Measurements from ENCODE around the gene CERS6. TPM values are rescaled to one million over a fixed set of nuclear protein-coding genes. Genes with fewer than 3 reads are reported as not detected.

The CERS6 gene
- total RNA-seq, 1 experiment from 2014 or later = 20.3 TPM

DNA sequence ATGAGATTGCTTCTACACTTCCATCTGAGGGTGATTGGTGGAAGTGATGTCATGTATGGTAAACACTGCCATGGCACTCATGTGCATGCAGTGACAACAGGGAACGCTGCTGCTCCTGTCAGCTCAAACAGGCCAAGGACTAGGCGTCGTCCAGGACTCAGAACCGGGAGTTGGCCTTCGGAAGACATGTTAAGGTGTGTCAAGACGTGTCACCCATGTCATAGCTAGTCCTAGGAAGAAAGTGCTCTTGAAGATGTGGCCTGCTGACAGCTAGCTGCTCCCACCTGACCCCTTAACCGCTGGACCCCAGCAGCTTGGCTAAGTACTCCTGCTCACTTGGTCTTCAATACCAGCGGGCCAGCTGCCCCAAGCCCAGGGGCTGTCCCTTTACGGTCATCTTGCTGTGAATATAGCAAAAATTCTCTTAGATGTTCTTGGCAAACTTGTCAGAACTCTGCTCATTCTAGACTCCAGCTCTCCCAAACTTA, 340.1 kb downstream of the CERS6 start:
- in situ Hi-C loops (cut with HindIII; ENCODE audit: low pct_unique_long_range_greater_than_20kb, low sequenced_read_pairs) = no loop called here
- no peak for DNase-seq (ENCODE audit: low read depth, low spot score)

DNA sequence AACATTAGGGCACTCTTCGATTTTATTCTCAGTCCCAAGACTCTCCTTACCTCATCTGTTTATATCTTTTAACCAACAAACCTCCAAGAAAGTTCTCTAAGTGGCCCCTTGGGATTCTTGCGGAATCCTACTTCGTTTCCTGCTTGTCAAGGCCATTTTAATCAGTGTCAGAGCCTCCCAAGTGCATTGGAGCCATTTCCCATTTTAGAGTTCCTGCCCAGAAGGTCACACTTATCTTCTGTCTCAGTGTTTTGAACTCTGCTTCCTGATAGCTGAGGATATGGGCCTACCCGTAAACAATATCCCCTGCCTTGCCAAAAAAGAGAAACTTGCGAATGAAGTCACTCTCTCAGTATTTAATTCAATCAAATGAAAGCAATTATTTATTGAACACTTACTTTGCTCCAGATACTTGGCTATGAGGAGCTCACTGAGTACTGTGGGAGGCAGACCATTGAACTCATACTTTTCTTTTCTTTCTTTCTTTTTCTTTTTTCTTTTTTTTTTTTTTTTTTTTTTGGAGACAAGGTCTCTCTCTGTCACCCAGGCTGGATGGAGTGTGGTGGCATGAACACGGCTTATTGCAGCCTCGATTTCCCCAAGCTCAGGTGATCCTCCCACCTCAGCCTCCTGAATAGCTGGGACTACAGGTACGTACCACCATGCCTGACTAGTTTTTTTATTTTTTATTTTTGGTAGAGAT, 340.7 kb downstream of the CERS6 start:
- in situ Hi-C loops (cut with HindIII; ENCODE audit: low pct_unique_long_range_greater_than_20kb, low sequenced_read_pairs) = no loop called here

DNA sequence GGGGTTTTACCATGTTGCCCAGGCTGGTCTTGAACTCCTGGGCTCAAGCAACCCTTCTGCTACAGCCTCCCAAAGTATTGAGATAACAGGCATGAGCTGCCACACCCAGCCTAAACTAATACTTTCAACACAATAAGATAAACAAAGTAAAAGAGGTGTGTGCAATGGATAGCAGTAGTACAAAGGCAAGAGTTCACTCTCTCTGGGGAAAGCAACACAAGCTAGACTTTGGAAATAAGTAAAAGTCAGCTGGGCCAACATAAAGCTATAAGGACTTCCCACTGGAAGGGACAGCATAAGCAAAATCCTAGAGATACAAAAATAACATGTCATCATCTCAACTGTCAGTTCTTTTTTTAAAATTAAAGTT, 341.2 kb downstream of the CERS6 start:
- no peak for DNase-seq (ENCODE audit: low read depth, low spot score)
- in situ Hi-C loops (cut with HindIII; ENCODE audit: low pct_unique_long_range_greater_than_20kb, low sequenced_read_pairs) = no loop called here

More for the DNA sequence above, 340.7 kb downstream of the CERS6 start:
- DNase-seq (ENCODE audit: low read depth, low spot score) = no peak

DNA sequence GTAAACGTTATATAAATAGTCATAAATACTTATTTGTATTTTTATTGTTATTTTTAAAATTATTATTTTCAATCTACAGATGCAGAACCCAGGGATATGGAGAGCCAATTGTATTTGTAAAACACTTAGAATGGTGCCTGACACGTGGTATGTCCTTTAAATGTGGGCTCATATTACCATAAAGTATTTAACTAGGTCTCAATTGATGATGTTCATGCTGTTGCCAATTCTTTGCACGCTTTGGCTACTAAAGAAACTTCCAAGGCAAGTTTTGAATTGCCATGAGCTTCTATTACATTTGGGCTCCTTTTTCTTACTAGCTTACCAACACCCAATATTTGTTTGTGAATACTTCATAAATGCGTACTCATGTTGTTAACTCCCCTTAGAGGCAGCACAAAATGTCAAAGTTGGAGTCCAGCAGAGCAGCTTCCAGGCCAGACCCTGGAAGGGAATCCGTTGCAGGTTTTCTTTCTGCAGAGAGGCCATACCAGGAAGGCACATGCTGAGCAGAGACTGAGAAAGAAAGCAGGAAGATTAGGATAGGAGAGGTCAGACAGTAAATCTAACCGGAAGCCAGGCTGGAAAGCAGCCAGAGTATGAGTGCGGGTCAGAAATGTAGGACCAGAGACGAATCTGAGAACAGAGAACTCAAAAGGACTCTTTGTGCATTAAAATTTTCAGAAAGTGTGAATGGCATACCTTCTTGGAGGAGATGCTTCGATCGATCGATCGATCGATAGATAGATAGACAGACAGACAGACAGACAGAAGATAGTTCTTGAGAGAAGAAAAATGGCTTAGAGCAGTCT, 342.2 kb downstream of the CERS6 start:
- in situ Hi-C loops (cut with HindIII; ENCODE audit: low pct_unique_long_range_greater_than_20kb, low sequenced_read_pairs) = no loop called here
- DNase-seq (ENCODE audit: low read depth, low spot score) = peak; percentile 4

DNA sequence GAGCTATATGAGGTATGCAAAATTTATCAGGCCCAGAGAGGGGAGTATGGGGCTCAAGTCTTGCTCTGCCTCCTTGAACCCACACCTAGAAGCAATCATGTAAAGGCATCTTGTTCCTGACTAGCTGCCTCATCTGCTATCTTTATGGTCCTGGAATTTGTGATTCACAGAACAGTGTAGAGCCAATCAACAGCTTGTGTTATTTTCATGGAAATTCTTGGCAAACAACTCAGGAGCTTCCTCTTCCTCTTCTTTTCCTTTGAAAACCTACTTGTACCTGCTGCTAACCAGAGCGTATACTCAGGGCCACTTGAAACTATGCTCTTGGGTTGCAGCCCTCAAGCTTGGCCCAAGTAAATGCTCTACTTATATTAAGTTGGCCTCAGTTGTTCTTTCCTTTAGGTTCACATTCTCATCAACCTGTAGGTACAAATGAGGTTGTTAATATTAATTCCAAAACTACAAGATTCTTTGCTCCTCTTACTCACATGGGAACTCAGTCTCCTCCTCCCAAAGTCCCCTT, 342.9 kb downstream of the CERS6 start:
- in situ Hi-C loops (cut with HindIII; ENCODE audit: low pct_unique_long_range_greater_than_20kb, low sequenced_read_pairs) = no loop called here
- no peak for DNase-seq (ENCODE audit: low read depth, low spot score)

DNA sequence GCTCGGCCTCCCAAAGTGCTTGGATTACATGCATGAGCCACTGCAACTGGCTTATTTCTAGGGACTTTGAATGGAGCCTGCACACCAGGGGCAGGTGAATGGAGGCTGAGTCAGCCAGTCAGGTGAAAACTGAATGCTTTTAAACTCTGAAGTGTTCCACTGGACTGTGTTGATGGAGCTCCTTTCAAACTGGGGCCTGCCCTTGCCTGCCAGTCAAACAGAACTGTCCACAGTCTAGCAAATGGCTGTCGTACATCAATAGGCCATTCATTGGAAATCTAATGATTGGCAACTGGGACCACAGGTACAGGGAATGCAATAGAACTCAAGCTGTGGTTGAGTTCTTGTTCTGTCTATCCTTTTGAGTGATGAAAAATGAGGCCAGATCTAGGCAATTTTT, 345.4 kb downstream of the CERS6 start:
- no peak for DNase-seq (ENCODE audit: low read depth, low spot score)
- in situ Hi-C loops (cut with HindIII; ENCODE audit: low pct_unique_long_range_greater_than_20kb, low sequenced_read_pairs) = no loop called here

DNA sequence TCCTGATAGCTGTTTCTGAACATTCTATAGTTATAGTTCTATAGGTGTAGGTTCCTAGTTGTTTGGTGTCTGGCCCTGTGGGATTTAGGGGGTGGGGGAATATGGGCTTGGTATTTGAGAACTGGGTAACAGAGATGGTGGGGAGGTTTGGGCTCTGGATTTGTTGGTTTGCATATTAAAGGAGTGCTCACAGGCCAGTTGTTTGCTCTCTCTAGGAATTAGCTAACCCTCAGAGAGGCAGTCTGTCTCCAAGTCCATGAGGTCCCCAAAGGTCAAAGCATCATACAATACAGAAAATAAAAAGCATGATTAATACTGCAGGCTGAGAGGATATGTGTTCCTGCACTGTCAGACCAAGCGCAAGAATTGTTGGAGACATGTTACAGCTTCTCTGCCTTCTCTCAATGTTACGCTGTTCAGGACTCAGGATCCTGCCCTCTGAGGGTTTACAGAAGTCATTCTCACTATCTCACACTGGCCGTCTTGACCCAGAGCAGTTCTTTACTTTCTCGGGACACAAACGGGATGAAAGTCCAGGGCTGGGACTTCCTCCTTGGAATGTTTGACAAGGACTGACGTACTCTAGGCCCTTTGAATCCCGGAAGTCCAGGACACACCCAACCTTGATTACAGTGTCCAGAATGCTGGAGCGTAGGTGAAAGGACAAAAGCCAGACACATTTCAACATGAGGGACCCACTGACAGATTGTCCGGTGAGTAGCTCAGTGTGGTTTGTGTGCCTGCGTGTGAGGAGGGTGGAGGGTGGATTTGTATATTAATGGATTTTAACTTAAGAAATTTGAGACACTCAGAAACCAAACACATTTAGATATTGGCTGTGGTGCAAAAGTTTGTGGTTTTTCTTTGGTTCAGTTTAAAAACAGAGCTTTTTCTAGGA, 346.1 kb downstream of the CERS6 start, which contains the start of gene NOSTRIN:
NOSTRIN (plus strand) TSS at position 677 of the 898 bp plus-strand sequence; CDS start at position 687, 10 bp downstream.
- in situ Hi-C loops (cut with HindIII; ENCODE audit: low pct_unique_long_range_greater_than_20kb, low sequenced_read_pairs) = no loop called here
- DNase-seq (ENCODE audit: low read depth, low spot score) = no peak

DNA sequence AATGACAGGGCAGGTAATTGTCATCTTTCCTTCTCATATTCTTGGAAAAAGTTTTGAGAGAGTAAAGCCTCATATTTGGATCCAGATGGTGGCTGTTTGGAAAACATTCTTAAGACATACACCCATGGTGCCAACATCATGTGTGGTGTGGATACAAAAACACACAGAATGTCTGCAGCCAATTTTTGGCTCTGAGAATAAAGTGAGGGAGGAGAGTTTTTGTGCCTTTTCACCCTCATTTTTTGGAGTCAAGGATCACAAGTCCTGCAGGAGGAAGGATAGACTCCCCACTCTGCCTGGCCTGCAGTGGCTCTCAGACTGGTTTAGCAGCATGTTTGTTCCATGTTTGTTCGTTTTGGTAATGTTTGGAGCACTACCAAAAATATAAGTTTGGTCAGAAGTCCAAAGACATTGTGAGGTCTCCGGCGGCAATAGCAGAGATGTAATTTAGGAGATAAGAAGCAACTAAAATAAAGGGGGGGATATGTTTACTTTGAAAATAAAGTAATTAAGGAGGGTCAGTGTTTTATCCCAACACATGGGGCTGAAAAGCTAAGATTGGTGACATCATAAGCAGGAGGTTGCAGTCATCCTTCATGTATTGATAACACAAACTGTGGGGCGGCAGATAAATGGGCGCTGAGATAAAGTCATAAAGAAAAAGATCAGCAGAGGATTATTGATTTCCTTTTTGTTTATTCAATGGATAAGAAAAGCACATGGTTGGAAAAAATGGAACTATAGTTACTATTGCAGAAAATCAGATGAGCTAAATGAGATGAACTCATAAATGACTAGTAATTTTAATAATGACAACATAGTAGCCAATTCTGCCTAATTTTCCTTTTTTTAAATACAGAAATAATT, 347.0 kb downstream of the CERS6 start:
- DNase-seq (ENCODE audit: low read depth, low spot score) = no peak
- in situ Hi-C loops (cut with HindIII; ENCODE audit: low pct_unique_long_range_greater_than_20kb, low sequenced_read_pairs) = no loop called here

DNA sequence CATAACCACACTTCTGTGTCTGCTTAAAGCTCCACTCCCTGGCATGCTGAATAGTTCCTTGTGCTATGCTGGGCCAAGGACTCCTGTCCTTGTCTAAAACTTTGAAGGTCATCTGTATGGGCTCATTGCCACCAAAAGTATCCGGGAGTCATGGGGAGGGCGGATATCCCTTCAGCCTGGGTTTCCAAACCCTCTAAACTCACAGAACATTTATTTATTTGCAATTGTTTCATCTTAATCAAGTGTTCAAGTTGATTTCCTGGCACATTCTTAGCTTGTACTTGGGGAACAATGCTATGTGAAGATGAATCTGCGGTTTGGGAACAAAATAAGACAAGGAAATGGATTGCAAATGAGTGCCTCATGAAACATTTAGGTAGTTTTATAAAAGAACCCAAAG, 348.1 kb downstream of the CERS6 start:
- no peak for DNase-seq (ENCODE audit: low read depth, low spot score)
- in situ Hi-C loops (cut with HindIII; ENCODE audit: low pct_unique_long_range_greater_than_20kb, low sequenced_read_pairs) = no loop called here

DNA sequence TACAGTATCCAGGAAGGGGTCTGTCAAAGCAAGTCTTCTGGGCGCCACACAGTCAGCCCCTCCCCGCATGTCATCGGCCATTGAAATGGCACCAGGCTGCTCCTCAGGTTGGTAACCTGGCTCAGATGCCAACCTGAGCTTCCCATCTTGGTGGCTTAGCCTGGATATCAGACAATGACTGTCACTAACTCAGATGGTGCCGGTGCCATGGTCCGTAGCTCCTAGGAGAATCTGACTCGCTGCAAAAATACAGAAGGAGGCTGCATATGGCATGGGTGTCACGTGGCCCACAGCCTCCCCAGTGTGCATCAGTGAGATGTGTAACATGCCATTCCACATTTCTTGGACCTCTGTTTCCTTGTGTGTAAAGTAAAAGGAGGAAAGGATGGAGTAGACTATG, 349.5 kb downstream of the CERS6 start:
- in situ Hi-C loops (cut with HindIII; ENCODE audit: low pct_unique_long_range_greater_than_20kb, low sequenced_read_pairs) = no loop called here
- DNase-seq (ENCODE audit: low read depth, low spot score) = no peak

DNA sequence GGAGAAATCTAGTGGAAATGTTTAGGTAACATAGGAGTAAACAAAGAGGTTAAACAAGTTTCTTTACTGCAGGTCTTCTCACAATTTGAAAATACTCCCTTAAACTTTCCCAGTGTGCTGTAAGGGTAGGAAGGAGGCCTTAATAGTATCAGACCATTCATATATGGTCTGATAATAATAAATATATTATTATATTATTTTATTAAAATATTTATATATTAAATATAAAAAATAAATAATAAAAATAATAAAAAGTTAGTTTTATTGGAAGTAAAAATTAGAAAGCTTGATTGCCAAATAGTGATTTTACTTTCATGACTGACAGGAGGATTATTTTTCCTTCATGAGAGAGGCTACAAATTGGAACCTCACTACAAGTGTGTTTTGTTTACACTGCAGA, 353.5 kb downstream of the CERS6 start:
- no peak for DNase-seq (ENCODE audit: low read depth, low spot score)
- in situ Hi-C loops (cut with HindIII; ENCODE audit: low pct_unique_long_range_greater_than_20kb, low sequenced_read_pairs) = no loop called here

DNA sequence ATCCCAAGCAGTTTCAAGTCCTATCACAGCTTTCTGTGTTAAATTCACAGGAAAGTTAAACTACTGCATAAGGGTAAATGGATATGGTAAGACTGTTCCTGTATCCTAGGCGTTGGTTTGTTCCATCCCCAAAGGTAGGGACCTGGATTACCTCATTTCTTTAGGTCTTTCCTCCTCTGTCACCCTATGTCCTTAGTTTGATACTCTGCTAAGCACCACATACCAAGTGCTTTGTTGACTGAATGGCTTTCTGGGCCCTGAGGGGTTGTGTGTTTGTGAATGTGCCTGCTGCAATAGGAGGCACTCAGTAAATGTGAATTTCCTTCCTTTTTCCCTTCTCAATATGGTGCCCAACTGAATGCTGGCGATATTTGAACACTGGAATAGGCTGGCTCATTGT, 354.2 kb downstream of the CERS6 start:
- in situ Hi-C loops (cut with HindIII; ENCODE audit: low pct_unique_long_range_greater_than_20kb, low sequenced_read_pairs) = no loop called here
- DNase-seq (ENCODE audit: low read depth, low spot score) = no peak

DNA sequence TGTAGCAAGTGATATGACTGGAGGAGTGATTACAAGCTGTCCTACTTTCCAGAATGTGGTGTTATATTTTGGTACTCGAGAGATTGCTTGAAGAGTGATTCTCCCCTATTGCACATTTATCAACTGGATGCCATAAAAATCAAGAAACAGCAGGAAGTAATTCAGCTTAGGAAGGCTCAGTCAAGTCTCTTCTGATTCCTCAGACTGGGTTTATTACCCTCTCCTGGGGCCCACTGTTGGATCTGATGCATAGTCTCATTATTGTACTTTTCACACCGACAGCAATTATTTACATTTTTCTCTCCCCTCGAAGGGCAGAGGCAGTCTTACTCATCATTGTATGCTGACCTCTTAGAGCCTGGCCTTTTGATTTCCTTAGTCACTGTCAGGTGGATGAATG, 355.6 kb downstream of the CERS6 start:
- DNase-seq (ENCODE audit: low read depth, low spot score) = no peak
- in situ Hi-C loops (cut with HindIII; ENCODE audit: low pct_unique_long_range_greater_than_20kb, low sequenced_read_pairs) = no loop called here

DNA sequence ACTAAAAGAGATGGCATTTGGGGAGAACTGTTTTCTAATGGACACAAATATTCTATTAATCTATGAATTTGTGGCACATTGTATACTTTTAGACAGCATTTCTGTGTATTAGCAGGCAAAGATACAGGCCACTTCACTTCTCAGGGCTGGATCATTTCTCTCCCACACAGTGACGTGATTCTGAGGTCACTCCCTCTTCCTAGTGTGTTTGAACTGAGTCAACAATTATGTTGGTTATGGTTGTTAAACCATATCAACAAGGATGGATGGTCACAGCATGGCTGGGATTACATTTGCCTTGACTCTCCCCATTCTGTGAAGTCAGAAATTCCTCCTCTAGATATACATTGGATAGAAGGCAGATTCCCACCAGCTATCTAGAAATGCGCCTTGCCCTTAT, 358.0 kb downstream of the CERS6 start:
- no peak for DNase-seq (ENCODE audit: low read depth, low spot score)
- in situ Hi-C loops (cut with HindIII; ENCODE audit: low pct_unique_long_range_greater_than_20kb, low sequenced_read_pairs) = no loop called here

DNA sequence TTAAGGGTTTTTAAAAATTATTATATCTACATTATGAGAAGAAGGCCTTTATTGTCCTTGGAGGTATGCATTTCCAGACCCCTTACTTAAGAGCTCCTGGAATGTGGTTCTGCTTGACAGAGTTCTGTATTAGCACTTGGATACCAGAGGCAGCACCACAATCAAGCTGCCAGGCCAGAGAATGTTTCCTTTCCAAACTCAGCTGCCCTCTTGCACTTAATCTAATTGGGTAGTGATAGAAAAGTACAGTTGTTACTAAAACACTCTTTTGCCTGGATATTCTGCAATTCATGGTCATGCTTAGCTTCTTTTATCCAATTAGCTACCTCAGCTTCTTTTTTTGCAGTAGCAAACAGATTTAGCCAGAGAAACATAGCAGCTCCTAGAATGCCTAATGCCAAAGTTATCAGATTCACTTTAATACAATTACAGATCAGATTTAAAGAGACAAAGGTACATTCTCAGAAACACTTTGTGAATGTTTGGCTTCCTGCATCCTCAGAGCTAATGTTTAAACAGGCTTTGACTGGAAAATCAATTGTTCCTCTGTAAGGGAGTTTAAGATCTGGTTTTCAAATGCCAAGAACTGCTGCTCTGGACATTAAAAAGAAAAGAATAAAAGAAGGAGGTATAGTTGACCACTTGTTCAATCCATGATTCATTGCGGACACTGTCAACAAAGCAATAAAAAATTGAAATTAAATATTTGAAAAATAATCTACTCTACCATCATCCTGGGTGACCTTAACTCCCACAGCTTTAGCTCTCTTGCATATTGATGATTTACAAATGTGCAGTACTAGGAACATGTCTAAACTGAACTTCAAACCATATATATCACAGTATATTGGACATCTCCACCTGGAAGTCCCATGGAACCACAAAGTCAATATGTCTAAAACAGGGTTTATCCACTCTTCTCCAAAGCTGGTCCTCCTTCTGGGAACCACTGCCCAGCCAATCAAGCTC, 359.2 kb downstream of the CERS6 start:
- no peak for DNase-seq (ENCODE audit: low read depth, low spot score)
- in situ Hi-C loops (cut with HindIII; ENCODE audit: low pct_unique_long_range_greater_than_20kb, low sequenced_read_pairs) = no loop called here

DNA sequence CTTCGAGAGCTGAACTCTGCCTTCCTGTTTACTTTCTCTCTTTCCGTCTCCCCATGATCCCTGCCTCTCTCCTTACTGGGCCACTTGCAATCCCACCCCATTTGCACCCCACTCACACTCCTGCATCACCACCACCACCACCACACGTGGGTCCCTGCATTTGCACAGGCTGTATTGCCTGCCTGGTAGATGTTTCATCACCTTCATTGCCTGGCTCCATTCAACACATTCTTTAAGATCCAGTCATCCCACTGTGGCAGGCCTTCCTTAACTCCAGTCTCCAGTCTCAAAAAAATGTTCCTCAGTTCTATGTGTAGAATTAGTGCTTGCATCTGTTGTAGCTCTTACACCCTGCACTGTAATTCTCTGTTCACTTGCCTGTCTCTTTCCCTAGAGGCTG, 360.3 kb downstream of the CERS6 start:
- in situ Hi-C loops (cut with HindIII; ENCODE audit: low pct_unique_long_range_greater_than_20kb, low sequenced_read_pairs) = no loop called here
- no peak for DNase-seq (ENCODE audit: low read depth, low spot score)

Data from SK-MEL-5 (cell line).